Fibroblast of pulmonary artery (primary cell): ENCODE data around the gene DNAH10.
"Not testable (repeated sequence)": the region's sequence is repeated elsewhere in the genome, so short reads cannot be mapped to it uniquely, and the experiment has no call there.

Experiments
- DNase-seq: peaks from one replicate; pipeline ENCODE4 v3.0.0-alpha.2; 2010; ENCODE audit warnings: low read depth
- H3K4me3 ChIP-seq: replicated peaks from 2 replicates; pipeline ENCODE4 v1.5.1; 2011; ENCODE audit warnings: low read depth, mild to moderate bottlenecking, control low read depth, low read length, moderate library complexity
- CTCF ChIP-seq: IDR thresholded peaks from 2 replicates; pipeline ENCODE4 v1.5.1; 2011; ENCODE audit warnings: mild to moderate bottlenecking, control low read depth, low read length, inconsistent platforms; ENCODE audit errors: missing control alignments

Gene DNAH10

GRCh38 chr12:123788541-123788940 is 26.4 kb downstream of the DNAH10 start:
- TF ChIP-seq CTCF: no peak
- no peak overlapping the region for H3K4me3 ChIP-seq
- no peak for DNase-seq

- not testable (repeated sequence) for H3K4me3 ChIP-seq, DNase-seq
Measured at GRCh38 chr12:123789422-123789821, 27.3 kb downstream of the DNAH10 start.

- DNase-seq: no peak
- no peak overlapping the region for H3K4me3 ChIP-seq
- no peak for TF ChIP-seq CTCF
Measured at GRCh38 chr12:123790905-123791467, 28.9 kb downstream of the DNAH10 start.

- H3K4me3 ChIP-seq: no peak overlapping the region
- no peak for DNase-seq
- TF ChIP-seq CTCF: no peak
Measured at GRCh38 chr12:123794027-123794426, 31.9 kb downstream of the DNAH10 start.

- no peak for DNase-seq
- TF ChIP-seq CTCF: no peak
- H3K4me3 ChIP-seq: no peak overlapping the region
Measured at GRCh38 chr12:123798518-123798917, 36.4 kb downstream of the DNAH10 start.

- no peak for DNase-seq
- TF ChIP-seq CTCF: no peak
- H3K4me3 ChIP-seq: no peak overlapping the region
Measured at GRCh38 chr12:123799227-123799626, 37.1 kb downstream of the DNAH10 start.

GRCh38 chr12:123801573-123802178 is 39.6 kb downstream of the DNAH10 start:
- DNase-seq: peak; percentile 42
- peak; percentile 44 for TF ChIP-seq CTCF
- no peak overlapping the region for H3K4me3 ChIP-seq
